GM21447 (cell line): ENCODE data around the gene PON1.
A peak's percentile ranks its signal among the peaks of the same experiment; 100 is the strongest.

Source experiments
- ATAC-seq: cut with Tn5 transposase; IDR thresholded peaks from one replicate; pipeline ENCODE4 v1.9.1; 2021; ENCODE audit not compliant: unreplicated experiment

PON1 gene

DNA sequence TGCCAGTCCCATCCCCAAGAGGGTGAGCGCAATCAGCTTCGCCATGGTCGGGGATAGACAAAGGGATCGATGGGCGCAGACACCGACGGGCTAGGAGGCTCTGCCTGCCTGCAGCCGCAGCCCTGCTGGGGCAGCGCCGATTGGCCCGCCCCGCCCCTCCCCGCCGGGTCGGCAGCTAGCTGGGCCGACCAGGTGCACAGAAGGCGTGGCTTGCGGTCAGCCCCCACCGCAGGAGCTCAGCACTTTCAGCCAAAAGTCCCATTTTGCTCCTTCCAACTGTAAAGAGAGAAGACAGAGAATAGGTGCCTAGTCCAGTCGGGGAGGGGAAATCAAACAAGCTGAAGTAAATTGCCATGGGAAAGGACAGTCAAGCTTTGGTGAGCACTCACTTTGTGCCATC, at the start of gene PON1:
Gene PON1, minus strand, starts transcription at position 102 of the 400 bp plus-strand sequence. Its CDS starts 57 bp downstream, at position 45.
- no peak for ATAC-seq

GRCh38 chr7:95373323-95373722, 49.0 kb upstream of the PON1 start:
- no peak for ATAC-seq

- ATAC-seq: no peak
Observed at GRCh38 chr7:95368235-95368634, 43.9 kb upstream of the PON1 start.

- ATAC-seq: no peak
Observed at GRCh38 chr7:95367606-95368005, 43.3 kb upstream of the PON1 start.

DNA sequence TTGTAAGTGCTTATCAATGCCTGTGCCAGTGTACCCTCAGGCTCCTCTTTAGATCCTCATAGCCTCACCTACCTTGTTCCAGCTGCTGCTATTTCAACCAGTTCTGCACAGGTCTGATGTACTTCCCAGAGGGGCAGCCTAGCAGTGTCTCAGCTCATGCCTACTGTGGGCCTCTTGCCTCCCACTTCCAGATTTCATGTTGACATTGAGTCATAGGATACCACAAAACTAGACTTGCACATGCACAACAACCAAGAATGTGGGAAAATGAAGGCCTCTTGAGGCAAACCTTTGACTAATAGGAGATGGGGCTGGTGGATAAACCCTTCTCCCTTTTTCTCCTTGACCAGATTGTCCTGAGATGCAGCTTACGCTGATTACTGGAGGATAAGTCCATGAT, 40.8 kb upstream of the PON1 start:
- no peak for ATAC-seq

DNA sequence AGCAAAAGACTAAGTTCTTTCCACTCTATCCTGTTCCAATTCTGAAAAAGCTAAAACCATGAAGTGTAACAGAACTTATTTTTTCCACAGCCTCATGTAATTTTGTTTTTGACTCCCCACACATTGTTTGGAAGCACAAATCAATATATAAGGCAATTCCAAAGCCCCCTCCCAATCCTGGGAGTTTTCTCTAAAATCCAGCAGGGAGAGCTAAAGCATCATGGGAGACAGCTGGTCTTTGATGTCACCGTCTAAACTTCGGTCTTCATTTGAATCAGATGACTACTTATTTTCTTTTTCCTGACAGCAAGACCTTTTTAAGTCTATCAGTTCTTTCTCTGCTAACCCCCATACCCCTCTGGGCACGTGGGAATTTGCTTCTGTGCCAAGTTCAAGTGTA, 33.3 kb upstream of the PON1 start:
- no peak for ATAC-seq

GRCh38 chr7:95342642-95343307, 18.4 kb upstream of the PON1 start:
- no peak for ATAC-seq

- ATAC-seq: no peak
Observed at GRCh38 chr7:95342029-95342428, 17.7 kb upstream of the PON1 start.

DNA sequence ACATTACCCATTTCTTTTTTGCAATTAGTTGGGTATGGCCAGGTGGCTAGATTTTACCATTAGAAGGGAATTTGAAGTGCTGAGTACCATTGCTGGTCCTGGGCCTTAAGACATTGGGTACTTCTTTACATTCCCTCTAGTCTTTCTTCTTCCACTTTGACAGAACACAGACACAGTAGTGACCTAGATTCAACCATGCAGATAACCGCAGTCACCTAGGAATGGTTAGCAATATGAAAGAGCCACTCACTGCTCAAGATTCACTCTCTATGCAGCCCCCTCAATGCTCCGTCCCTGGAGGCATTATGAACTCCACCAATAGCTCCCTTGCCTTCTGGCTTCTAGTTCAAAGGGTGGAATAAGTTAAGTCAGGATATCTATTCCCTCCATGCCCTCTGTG, 16.2 kb upstream of the PON1 start:
- ATAC-seq: no peak

- no peak for ATAC-seq
Observed at GRCh38 chr7:95338832-95339231, 14.5 kb upstream of the PON1 start.

- no peak for ATAC-seq
Observed at GRCh38 chr7:95335093-95335492, 10.8 kb upstream of the PON1 start.

GRCh38 chr7:95334447-95334846, 10.1 kb upstream of the PON1 start:
- no peak for ATAC-seq

DNA sequence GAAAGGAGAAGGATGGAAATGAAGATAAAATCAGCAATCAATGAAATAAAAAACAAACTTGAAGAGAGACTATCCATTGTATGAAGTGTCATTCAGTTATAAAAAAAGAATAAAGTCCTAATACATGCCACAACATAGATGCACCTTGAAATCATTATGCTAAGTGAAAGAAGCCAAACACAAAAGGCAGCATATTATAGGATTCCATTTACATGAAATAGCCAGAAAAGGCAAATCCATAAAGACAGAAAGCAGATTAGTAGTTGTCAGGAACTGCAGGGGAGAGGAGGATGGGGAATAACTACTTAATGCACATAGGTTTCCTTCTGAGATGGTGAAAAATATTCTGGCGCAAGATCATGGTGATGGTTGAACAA, 6.6 kb upstream of the PON1 start:
- peak; percentile 24 for ATAC-seq

- peak; percentile 96 for ATAC-seq
Observed at GRCh38 chr7:95330204-95330960, 6.0 kb upstream of the PON1 start.

DNA sequence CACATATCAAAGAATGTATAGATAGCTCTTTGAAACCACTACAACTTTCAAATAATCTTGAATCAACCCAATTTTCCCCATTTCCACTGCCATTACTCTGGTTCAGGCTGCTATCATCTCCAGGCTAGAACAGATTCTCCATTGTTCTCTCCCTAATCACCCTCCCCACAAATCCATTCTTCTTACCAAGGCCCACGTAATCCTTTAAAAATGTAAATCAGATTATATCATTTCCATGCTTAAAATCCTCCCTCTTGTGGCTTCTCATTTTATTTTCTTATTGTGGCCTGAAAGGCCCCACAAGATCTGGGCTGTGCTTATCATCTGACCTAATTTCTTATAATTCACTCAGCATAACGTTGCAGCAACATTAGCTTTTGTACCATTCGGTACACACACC, 3.0 kb upstream of the PON1 start:
- no peak for ATAC-seq

DNA sequence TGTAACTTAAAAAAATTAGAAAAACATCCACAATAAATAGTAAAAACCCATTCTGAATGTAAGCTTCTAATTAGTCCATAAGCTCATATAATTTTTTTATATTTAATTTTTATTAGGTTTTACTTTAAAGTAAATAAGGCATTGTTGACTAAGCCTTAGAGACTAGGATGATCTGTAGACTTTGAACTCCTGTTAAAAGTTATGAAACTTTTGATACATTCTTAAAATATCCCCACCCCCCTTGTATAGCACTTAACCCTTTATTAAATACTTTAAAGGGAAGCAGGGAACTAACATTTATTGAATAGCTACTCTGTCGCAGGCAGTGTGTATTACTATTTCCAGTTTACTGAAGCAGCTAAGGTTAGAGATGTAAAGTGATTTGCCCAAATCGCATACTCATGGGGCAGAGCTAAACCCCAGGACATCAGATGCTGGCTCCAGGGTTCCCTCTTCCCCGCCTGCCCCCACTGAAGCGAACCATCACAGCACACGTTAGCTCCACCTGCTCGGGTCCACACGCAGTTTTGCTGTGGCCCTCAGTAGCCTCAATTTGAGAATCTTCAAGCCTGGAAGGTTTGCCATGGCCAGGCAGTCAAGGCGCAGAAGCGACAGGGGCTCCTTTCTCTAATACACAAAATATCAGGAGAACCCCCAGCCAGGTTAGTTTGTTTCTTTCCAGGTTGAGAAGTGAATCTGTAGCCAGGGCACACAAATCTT, 762 bp downstream of the PON1 start:
- ATAC-seq: no peak

DNA sequence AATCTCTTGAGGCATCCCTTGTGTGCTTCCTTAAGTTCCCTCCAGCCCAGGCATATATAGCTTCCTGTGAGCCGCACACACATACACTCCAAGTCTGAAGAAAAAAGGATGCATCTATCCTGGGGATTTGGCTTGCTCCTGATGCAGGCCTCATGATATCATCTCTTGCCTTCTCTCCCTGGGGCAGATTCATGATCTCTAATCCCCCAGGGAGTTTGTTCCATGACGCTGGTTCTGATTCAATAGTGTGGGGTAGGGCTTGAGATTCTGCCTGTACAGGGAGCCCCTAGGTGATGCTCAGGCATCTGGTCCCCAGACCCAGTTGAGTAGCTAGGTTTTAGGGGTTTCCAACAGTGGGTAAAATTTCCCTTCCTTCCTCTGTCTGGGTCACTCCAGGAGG, 1.5 kb downstream of the PON1 start:
- no peak for ATAC-seq

DNA sequence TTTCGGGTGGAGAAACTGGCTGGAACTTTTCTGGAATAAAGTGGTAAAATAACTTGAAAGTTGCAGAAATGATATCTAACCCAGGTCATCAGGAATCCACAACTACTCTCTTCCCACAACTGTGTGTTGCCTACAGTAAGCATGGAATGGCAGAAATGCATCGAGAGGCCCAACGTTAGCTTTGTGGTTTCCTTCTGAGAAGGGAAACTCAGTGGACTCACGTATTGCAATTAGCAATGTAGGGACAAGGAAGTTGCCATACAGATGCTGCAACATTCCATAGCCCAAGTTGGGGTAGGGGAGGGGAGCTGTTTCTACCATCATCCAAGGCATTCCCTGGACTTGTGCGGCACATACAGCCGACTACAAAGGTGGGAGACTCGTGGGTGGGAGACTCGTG, 1.9 kb downstream of the PON1 start:
- ATAC-seq: no peak

- ATAC-seq: no peak
Observed at GRCh38 chr7:95321720-95322119, 2.6 kb downstream of the PON1 start.

- no peak for ATAC-seq
Observed at GRCh38 chr7:95320651-95321050, 3.7 kb downstream of the PON1 start.

GRCh38 chr7:95319570-95319969, 4.8 kb downstream of the PON1 start:
- ATAC-seq: no peak

- ATAC-seq: no peak
Observed at GRCh38 chr7:95318501-95319100, 5.7 kb downstream of the PON1 start.
